GM23248 (cell line): ENCODE results near the gene ACSS3. TPM values are rescaled to one million over a fixed set of nuclear protein-coding genes. Genes with fewer than 3 reads are reported as not detected.

ENCODE experiments used
- DNase-seq: peaks from one replicate; pipeline ENCODE4 v3.0.0-alpha.2; 2015
- H2AFZ ChIP-seq: fragments of 200-600 bp; sonication (generic); 2 replicates; pipeline ENCODE4 v1.6.1; 2016; ENCODE audit warnings: antibody characterized with exemption
- H3F3A ChIP-seq: fragments of 200-600 bp; sonication (generic); 2 replicates; pipeline ENCODE4 v1.6.1; 2016; ENCODE audit warnings: mild to moderate bottlenecking, antibody characterized with exemption, mixed run types; ENCODE audit not compliant: insufficient read depth
- H3K27ac ChIP-seq: fragments of 200-600 bp; sonication (generic); 2 replicates; pipeline ENCODE4 v1.5.1; 2016; ENCODE audit warnings: mild to moderate bottlenecking
- H3K27me3 ChIP-seq: fragments of 200-600 bp; sonication (generic); replicated peaks from 2 replicates; pipeline ENCODE4 v1.6.1; 2016; ENCODE audit warnings: mild to moderate bottlenecking; ENCODE audit not compliant: insufficient read depth
- H3K36me3 ChIP-seq: fragments of 200-600 bp; sonication (generic); 2 replicates; pipeline ENCODE4 v1.6.1; 2016; ENCODE audit warnings: low read depth, mild to moderate bottlenecking
- H3K4me1 ChIP-seq: fragments of 200-600 bp; sonication (generic); 2 replicates; pipeline ENCODE4 v1.6.1; 2016; ENCODE audit warnings: mild to moderate bottlenecking; ENCODE audit not compliant: insufficient read depth
- H3K4me2 ChIP-seq: fragments of 200-600 bp; sonication (generic); one replicate; pipeline ENCODE4 v1.6.1; 2016; ENCODE audit warnings: mild to moderate bottlenecking; ENCODE audit not compliant: unreplicated experiment
- H3K4me3 ChIP-seq: fragments of 200-600 bp; sonication (generic); 2 replicates; pipeline ENCODE4 v1.5.1; 2016; ENCODE audit warnings: mild to moderate bottlenecking
- H3K79me2 ChIP-seq: fragments of 200-600 bp; sonication (generic); 2 replicates; pipeline ENCODE4 v1.6.1; 2016; ENCODE audit warnings: mild to moderate bottlenecking; ENCODE audit not compliant: insufficient read depth
- H3K9ac ChIP-seq: fragments of 200-600 bp; sonication (generic); 2 replicates; pipeline ENCODE4 v1.6.1; 2016; ENCODE audit warnings: mild to moderate bottlenecking
- H3K9me2 ChIP-seq: fragments of 200-600 bp; sonication (generic); 2 replicates; pipeline ENCODE4 v1.6.1; 2016; ENCODE audit warnings: mixed run types, mild to moderate bottlenecking, moderate library complexity; ENCODE audit not compliant: insufficient read depth
- H3K9me3 ChIP-seq: fragments of 200-600 bp; sonication (generic); one replicate; pipeline ENCODE4 v1.6.1; 2017; ENCODE audit warnings: low read depth
- H4K20me1 ChIP-seq: fragments of 200-600 bp; sonication (generic); 2 replicates; pipeline ENCODE4 v1.6.0; 2016; ENCODE audit not compliant: insufficient read depth
- EZH2 ChIP-seq: fragments of 200-600 bp; sonication (generic); IDR thresholded peaks from 2 replicates; pipeline ENCODE4 v1.6.1; 2018; ENCODE audit warnings: antibody characterized with exemption, mild to moderate bottlenecking; ENCODE audit not compliant: insufficient read depth, poor library complexity, severe bottlenecking
- EZH2phosphoT487 ChIP-seq: fragments of 200-600 bp; sonication (generic); IDR thresholded peaks from 2 replicates; pipeline ENCODE4 v1.6.1; 2018; ENCODE audit warnings: antibody characterized with exemption, moderate library complexity, mild to moderate bottlenecking, low read depth; ENCODE audit not compliant: insufficient read depth
- WGBS, 2 experiments: methylation state at CpG; one replicate each; pipeline ENCODE4 v1.1.6; 2015 to 2017; ENCODE audit warnings: low lambda C conversion rate in 2 of 2, low coverage in 1 of 2; ENCODE audit errors: missing lambda C conversion rate in 2 of 2; 5-methylcytosine and 5-hydroxymethylcytosine counted together
- in situ Hi-C: fragments of 300-500 bp; cut with MboI; formaldehyde crosslinking; loops from 2 replicates; pipeline ENCODE4 v1.15.0; 2020
- polyA plus RNA-seq: library from polyadenylated mRNA; unstranded; fragments of >200 nt; fragmentation: Nextera tagmentation; extraction: Ambion mirVana; gene quantifications from 2 replicates; pipeline ENCODE4 v1.2.1, GENCODE V29; 2016
- total RNA-seq: library from RNA; depleted of rRNA; stranded (reverse); fragments of >200 nt; shearing (Covaris generic); gene quantifications from 2 replicates; pipeline ENCODE4 v1.2.3, GENCODE V29; 2014

The ACSS3 gene
- total and polyA plus RNA-seq, 2 experiments from 2014 or later = 1.5 to 1.9 TPM

DNA sequence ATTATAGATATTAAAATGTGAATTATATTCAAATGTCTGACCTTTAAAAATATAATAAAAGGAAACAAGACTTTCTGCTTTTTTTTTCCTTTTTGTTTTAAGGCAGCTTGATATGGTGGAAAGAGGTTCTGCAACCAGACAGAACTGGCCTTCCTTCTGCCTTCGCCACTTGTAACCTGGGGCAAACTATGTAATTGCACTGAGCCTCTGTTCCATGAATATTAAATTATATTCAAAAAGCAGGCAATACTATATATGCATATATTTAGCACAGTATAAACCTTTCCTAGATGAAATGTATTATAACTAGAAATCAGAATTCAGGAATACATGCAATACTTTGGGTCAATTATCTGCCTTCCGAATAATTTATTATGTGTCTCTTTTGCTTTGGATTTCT is 59.9 kb downstream of the ACSS3 start:
- in situ Hi-C loops = no loop called here
- TF ChIP-seq EZH2 (no peak), EZH2phosphoT487 (no peak)
- no peaks in the 10 kb centered on the region for H4K20me1 ChIP-seq
- H2AFZ ChIP-seq = no peak overlapping the region
- H3K4me2 ChIP-seq = no peak overlapping the region
- no peaks in the 10 kb centered on the region for H3K4me1 ChIP-seq
- no peaks in the 10 kb centered on the region for H3F3A ChIP-seq
- H3K4me3 ChIP-seq = no peak overlapping the region
- 48% methylated on average over 2 of the region's 2 CpGs for WGBS, 2 experiments
- H3K36me3 ChIP-seq = no peaks in the 10 kb centered on the region
- no peak overlapping the region for H3K27ac ChIP-seq
- H3K27me3 ChIP-seq = no peaks in the 10 kb centered on the region
- no peaks in the 10 kb centered on the region for H3K9me2 ChIP-seq
- no peaks in the 10 kb centered on the region for H3K79me2 ChIP-seq
- no peak overlapping the region for H3K9ac ChIP-seq
- DNase-seq = no peak
- no peaks in the 10 kb centered on the region for H3K9me3 ChIP-seq

- Histone ChIP-seq H3K36me3 (no peaks in the 10 kb centered on the region), H3K27ac (no peak overlapping the region), H4K20me1 (no peaks in the 10 kb centered on the region), H2AFZ (no peak overlapping the region), H3K9me2 (no peaks in the 10 kb centered on the region), H3F3A (no peaks in the 10 kb centered on the region), H3K4me2 (no peak overlapping the region), H3K4me1 (no peaks in the 10 kb centered on the region), H3K79me2 (no peaks in the 10 kb centered on the region), H3K27me3 (no peaks in the 10 kb centered on the region), H3K4me3 (no peak overlapping the region), H3K9me3 (no peaks in the 10 kb centered on the region), H3K9ac (no peak overlapping the region)
- TF ChIP-seq EZH2 (no peak), EZH2phosphoT487 (no peak)
- no peak for DNase-seq
- in situ Hi-C loops = no loop called here
- WGBS, 2 experiments = 96 to 100% methylated on average over 1 of the region's 1 CpG
Observed at GRCh38 chr12:81141217-81141616, 63.3 kb downstream of the ACSS3 start.

GRCh38 chr12:81143057-81143456 is 65.2 kb downstream of the ACSS3 start:
- Histone ChIP-seq H3K27me3 (no peaks in the 10 kb centered on the region), H3K9me3 (no peaks in the 10 kb centered on the region), H3K9me2 (no peaks in the 10 kb centered on the region), H3K4me3 (no peak overlapping the region), H3K4me2 (no peak overlapping the region), H3K27ac (no peak overlapping the region), H3K36me3 (no peaks in the 10 kb centered on the region), H3K4me1 (no peaks in the 10 kb centered on the region), H3F3A (no peaks in the 10 kb centered on the region), H4K20me1 (no peaks in the 10 kb centered on the region), H3K79me2 (no peaks in the 10 kb centered on the region), H3K9ac (no peak overlapping the region), H2AFZ (no peak overlapping the region)
- 81 to 89% methylated on average over 5 of the region's 5 CpGs for WGBS, 2 experiments
- TF ChIP-seq EZH2 (no peak), EZH2phosphoT487 (no peak)
- DNase-seq = no peak
- in situ Hi-C loops = no loop called here

- no peaks in the 10 kb centered on the region for H4K20me1 ChIP-seq
- no peak for TF ChIP-seq EZH2
- no peak for TF ChIP-seq EZH2phosphoT487
- H3K9me2 ChIP-seq = no peaks in the 10 kb centered on the region
- H3K4me2 ChIP-seq = no peak overlapping the region
- H3K9ac ChIP-seq = no peak overlapping the region
- 80 to 90% methylated on average over 3 of the region's 3 CpGs for WGBS, 2 experiments
- H3F3A ChIP-seq = no peaks in the 10 kb centered on the region
- no peak overlapping the region for H3K27ac ChIP-seq
- H3K36me3 ChIP-seq = no peaks in the 10 kb centered on the region
- no peaks in the 10 kb centered on the region for H3K9me3 ChIP-seq
- DNase-seq = no peak
- no peak overlapping the region for H2AFZ ChIP-seq
- in situ Hi-C loops = no loop called here
- H3K4me1 ChIP-seq = no peaks in the 10 kb centered on the region
- no peaks in the 10 kb centered on the region for H3K27me3 ChIP-seq
- H3K4me3 ChIP-seq = no peak overlapping the region
- H3K79me2 ChIP-seq = no peaks in the 10 kb centered on the region
Observed at GRCh38 chr12:81146228-81147225, 68.6 kb downstream of the ACSS3 start.
